A549 (cell line): Measurements from ENCODE around the gene HSD17B3. TPM values are rescaled to one million over a fixed set of nuclear protein-coding genes. Genes with fewer than 3 reads are reported as not detected.

Source experiments
- ATAC-seq, 2 experiments: fragments of 200-7000 bp in 1 of 2; fragments of >200 bp in 1 of 2; cut with Nextera tagmentation in 1 of 2; cut with Tn5 transposase in 1 of 2; 3 replicates each; pipeline versions ENCODE4 v1.8.0 to v1.9.1; 2018 to 2020; ENCODE audit warnings: mild to moderate bottlenecking in 1 of 2, moderate library complexity in 1 of 2
- CTCF ChIA-PET: fragments of 300-600 bp; sonication (Branson Sonifier 250); formaldehyde crosslinking; extraction: SDS; loops from one replicate; lab custom pipeline; 2021; ENCODE audit warnings: antibody characterized with exemption, inconsistent platforms; lab: Yijun Ruan, JAX
- POLR2A ChIA-PET: fragments of 350-600 bp; formaldehyde crosslinking; extraction: SDS; loops from one replicate; lab custom pipeline; 2021; ENCODE audit warnings: antibody characterized with exemption, inconsistent platforms; lab: Yijun Ruan, JAX
- DNase-seq, 2 experiments: peaks; one replicate each; pipeline versions ENCODE4 v3.0.0 to v3.0.0-alpha.2; 2011 to 2016; ENCODE audit warnings: low read depth in 1 of 2, low spot score in 1 of 2
- FAIRE-seq: peaks from 2 replicates; lab custom pipeline; 2011; peaks lifted over from hg19 to GRCh38; lab: Jason Lieb, UNC
- H3K27ac ChIP-seq, 2 experiments: fragments of >200 bp; sonication (Bioruptor Twin); formaldehyde crosslinking; 3 replicates each; pipeline ENCODE4 v1.5.1; 2016 to 2017
- H3K4me1 ChIP-seq: fragments of >200 bp; sonication (Bioruptor Twin); formaldehyde crosslinking; 3 replicates; pipeline ENCODE4 v1.6.1; 2016
- H3K4me2 ChIP-seq: fragments of >200 bp; sonication (Bioruptor Twin); formaldehyde crosslinking; 3 replicates; pipeline ENCODE4 v1.6.1; 2016
- H3K4me3 ChIP-seq: fragments of >200 bp; sonication (Bioruptor Twin); formaldehyde crosslinking; 3 replicates; pipeline ENCODE4 v1.5.1; 2016
- H3K9me3 ChIP-seq: fragments of >200 bp; sonication (Bioruptor Twin); formaldehyde crosslinking; 3 replicates; pipeline ENCODE4 v1.6.1; 2016
- CEBPB ChIP-seq, 2 experiments: fragments of >200 bp in 1 of 2; sonication (Bioruptor Twin) in 1 of 2; formaldehyde crosslinking in 1 of 2; IDR thresholded peaks; 2 replicates each; pipeline ENCODE4 v1.6.1; 2012 to 2016
- GATA3 ChIP-seq: IDR thresholded peaks from 2 replicates; pipeline ENCODE4 v1.6.1; 2012; ENCODE audit warnings: borderline replicate concordance
- HEYL ChIP-seq: fragments of 250-450 bp; sonication (Bioruptor Pico); IDR thresholded peaks from 2 replicates; pipeline ENCODE4 v1.8.0; 2021; ENCODE audit warnings: mild to moderate bottlenecking, moderate library complexity
- JUN ChIP-seq, 2 experiments: fragments of >200 bp; sonication (Bioruptor Twin); formaldehyde crosslinking; IDR thresholded peaks; 2 replicates in 1 of 2; 3 replicates in 1 of 2; pipeline ENCODE4 v1.6.1; 2016 to 2017
- MAFK ChIP-seq: fragments of 450-650 bp; IDR thresholded peaks from 2 replicates; pipeline ENCODE4 v1.6.1; 2014; ENCODE audit not compliant: partially characterized antibody
- MAX ChIP-seq: IDR thresholded peaks from 2 replicates; pipeline ENCODE4 v1.6.1; 2012
- MYC ChIP-seq: IDR thresholded peaks from 2 replicates; pipeline ENCODE4 v1.6.1; 2012; ENCODE audit warnings: mild to moderate bottlenecking, inconsistent platforms, low read length, improper control_type of control experiment, borderline replicate concordance
- NPAS2 ChIP-seq: fragments of 250-450 bp; sonication (Bioruptor Pico); IDR thresholded peaks from 2 replicates; pipeline ENCODE4 v1.8.0; 2022; ENCODE audit warnings: mild to moderate bottlenecking, moderate library complexity, borderline replicate concordance
- PBX3 ChIP-seq: IDR thresholded peaks from 2 replicates; pipeline ENCODE4 v1.6.1; 2012
- PHF8 ChIP-seq: fragments of 200-600 bp; sonication (generic); IDR thresholded peaks from 2 replicates; pipeline ENCODE4 v1.6.1; 2016; ENCODE audit warnings: low read depth, mild to moderate bottlenecking, antibody characterized with exemption, moderate library complexity, borderline replicate concordance
- RCOR1 ChIP-seq: fragments of 150-350 bp; IDR thresholded peaks from 2 replicates; pipeline ENCODE4 v1.6.1; 2014; ENCODE audit warnings: antibody characterized with exemption, low read length, low read depth
- REST ChIP-seq: fragments of 200-600 bp; sonication (generic); IDR thresholded peaks from 2 replicates; pipeline ENCODE4 v1.6.1; 2016; ENCODE audit warnings: antibody characterized with exemption, mild to moderate bottlenecking, moderate library complexity
- RFX5 ChIP-seq: fragments of 450-650 bp; IDR thresholded peaks from 2 replicates; pipeline ENCODE4 v1.7.1; 2014; ENCODE audit warnings: antibody characterized with exemption, mild to moderate bottlenecking, moderate library complexity
- RNF2 ChIP-seq: fragments of 200-600 bp; sonication (generic); IDR thresholded peaks from 2 replicates; pipeline ENCODE4 v1.6.1; 2016; ENCODE audit warnings: low read depth, mild to moderate bottlenecking, antibody characterized with exemption, moderate library complexity, borderline replicate concordance
- TP53 ChIP-seq: fragments of 250-450 bp; sonication (Bioruptor Pico); IDR thresholded peaks from 2 replicates; pipeline ENCODE4 v1.5.0; 2021; ENCODE audit warnings: mild to moderate bottlenecking, moderate library complexity
- USF2 ChIP-seq: fragments of 450-650 bp; IDR thresholded peaks from 2 replicates; pipeline ENCODE4 v1.6.1; 2014; ENCODE audit warnings: antibody characterized with exemption
- ZNF302 ChIP-seq: fragments of 250-450 bp; sonication (Bioruptor Pico); IDR thresholded peaks from 2 replicates; pipeline ENCODE4 v1.9.0; 2021; ENCODE audit warnings: inconsistent platforms, mild to moderate bottlenecking, moderate library complexity
- ZSCAN20 ChIP-seq: fragments of 250-450 bp; sonication (Bioruptor Pico); IDR thresholded peaks from 2 replicates; pipeline ENCODE4 v1.8.0; 2022; ENCODE audit warnings: mild to moderate bottlenecking, moderate library complexity
- WGBS: methylation state at CpG from one replicate; pipeline ENCODE4 v1.1.6; 2017; ENCODE audit errors: missing lambda C conversion rate; 5-methylcytosine and 5-hydroxymethylcytosine counted together
- polyA plus RNA-seq, 4 experiments: library from polyadenylated mRNA; depleted of rRNA in 3 of 4; stranded (reverse); fragments of >200 nt; fragmentation: RNase III in 1 of 4; extraction: RNeasy Plus Mini Kit Qiagen cat#74134 plus additional on column Dnase treatment in 1 of 4; gene quantifications; 2 replicates in 3 of 4; 3 replicates in 1 of 4; pipeline ENCODE4 v1.2.3, GENCODE V29; 2011 to 2017
- TF ChIP-seq, protein P1 (sequence below): fragments of 250-450 bp; sonication (Bioruptor Pico); IDR thresholded peaks from 2 replicates; pipeline ENCODE4 v1.5.0; 2021; ENCODE audit warnings: mild to moderate bottlenecking, moderate library complexity, borderline replicate concordance
- TF ChIP-seq, protein P2 (sequence below): fragments of 250-450 bp; sonication (Bioruptor Pico); IDR thresholded peaks from 2 replicates; pipeline ENCODE4 v1.5.0; 2020; ENCODE audit warnings: low read depth, mild to moderate bottlenecking, moderate library complexity

The HSD17B3 gene
- polyA plus RNA-seq, 2 of the 4 experiments (the other 2 are of a cell fraction) = 0.22 to 0.25 TPM

DNA sequence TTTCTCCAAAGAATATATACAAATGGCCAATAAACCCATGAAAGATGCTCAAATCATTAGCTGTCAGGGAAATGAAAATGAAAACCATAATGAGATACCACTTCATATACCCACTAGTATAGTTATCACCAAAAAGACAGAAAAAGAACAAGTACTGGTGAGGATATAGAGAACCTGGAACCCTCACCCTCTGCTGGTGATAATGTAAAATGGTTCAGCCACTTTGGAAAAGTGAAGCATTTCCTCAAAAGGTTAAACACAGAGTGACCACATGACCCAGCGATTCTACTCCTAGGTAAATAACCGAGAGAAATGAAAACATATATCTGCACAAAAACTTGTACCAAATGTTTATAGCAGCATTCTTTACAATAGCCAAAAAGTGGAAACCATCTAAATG lies 72.0 kb downstream of the HSD17B3 start:
- no peaks in the 10 kb centered on the region for H3K4me1 ChIP-seq
- ChIA-PET POLR2A (no interaction called here), CTCF (no interaction called here)
- no peak overlapping the region for H3K27ac ChIP-seq
- FAIRE-seq (no peak), DNase-seq (no peak), ATAC-seq (no peak)
- no peak overlapping the region for H3K4me3 ChIP-seq
- no peak overlapping the region for H3K4me2 ChIP-seq
- 10% methylated on average over 2 of the region's 2 CpGs for WGBS
- peaks cover 12% of the 10 kb centered on the region; the same call in 2 of the 3 replicates for H3K9me3 ChIP-seq
- no peak for TF ChIP-seq REST
- TF ChIP-seq JUN (IDR thresholded peaks at IDR 0.05) = no peak
- no peak for TF ChIP-seq RFX5
- TF ChIP-seq ZNF302 (CRISPR knock-in tag) = no peak
- no peak for TF ChIP-seq MAX
- TF ChIP-seq TP53 = no peak
- TF ChIP-seq PHF8 = no peak
- no peak for TF ChIP-seq GATA3
- no peak for TF ChIP-seq USF2
- no peak for TF ChIP-seq MYC
- TF ChIP-seq, protein P1, sequence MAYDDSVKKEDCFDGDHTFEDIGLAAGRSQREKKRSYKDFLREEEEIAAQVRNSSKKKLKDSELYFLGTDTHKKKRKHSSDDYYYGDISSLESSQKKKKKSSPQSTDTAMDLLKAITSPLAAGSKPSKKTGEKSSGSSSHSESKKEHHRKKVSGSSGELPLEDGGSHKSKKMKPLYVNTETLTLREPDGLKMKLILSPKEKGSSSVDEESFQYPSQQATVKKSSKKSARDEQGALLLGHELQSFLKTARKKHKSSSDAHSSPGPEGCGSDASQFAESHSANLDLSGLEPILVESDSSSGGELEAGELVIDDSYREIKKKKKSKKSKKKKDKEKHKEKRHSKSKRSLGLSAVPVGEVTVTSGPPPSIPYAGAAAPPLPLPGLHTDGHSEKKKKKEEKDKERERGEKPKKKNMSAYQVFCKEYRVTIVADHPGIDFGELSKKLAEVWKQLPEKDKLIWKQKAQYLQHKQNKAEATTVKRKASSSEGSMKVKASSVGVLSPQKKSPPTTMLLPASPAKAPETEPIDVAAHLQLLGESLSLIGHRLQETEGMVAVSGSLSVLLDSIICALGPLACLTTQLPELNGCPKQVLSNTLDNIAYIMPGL (CRISPR knock-in tag) = no peak
- TF ChIP-seq MAFK = no peak
- TF ChIP-seq HEYL (CRISPR knock-in tag) = no peak
- TF ChIP-seq CEBPB (IDR thresholded peaks at IDR 0.05) = no peak
- TF ChIP-seq, protein P2, sequence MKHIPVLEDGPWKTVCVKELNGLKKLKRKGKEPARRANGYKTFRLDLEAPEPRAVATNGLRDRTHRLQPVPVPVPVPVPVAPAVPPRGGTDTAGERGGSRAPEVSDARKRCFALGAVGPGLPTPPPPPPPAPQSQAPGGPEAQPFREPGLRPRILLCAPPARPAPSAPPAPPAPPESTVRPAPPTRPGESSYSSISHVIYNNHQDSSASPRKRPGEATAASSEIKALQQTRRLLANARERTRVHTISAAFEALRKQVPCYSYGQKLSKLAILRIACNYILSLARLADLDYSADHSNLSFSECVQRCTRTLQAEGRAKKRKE = no peak
- no peak for TF ChIP-seq PBX3
- no peak for TF ChIP-seq NPAS2 (CRISPR knock-in tag)
- TF ChIP-seq RNF2 = no peak
- no peak for TF ChIP-seq RCOR1
- TF ChIP-seq ZSCAN20 (CRISPR knock-in tag) = no peak
